ENCODE measurements around the gene LIN54. TPM values are rescaled to one million over a fixed set of nuclear protein-coding genes. Genes with fewer than 3 reads are reported as not detected.
A peak's percentile ranks its signal among the peaks of the same experiment; 100 is the strongest.

The LIN54 gene
- total and polyA plus RNA-seq, 9 of the 15 experiments (the other 6 are each of a cell fraction or from before 2014, with no cell fraction given) = 2.2 to 22.5 (median 15.8) TPM

GRCh38 chr4:82900411-82901182, 110.0 kb downstream of the LIN54 start, which contains the start of gene THAP9 (continued):
- TF ChIP-seq CUX1 (CRISPR knock-in tag; IDR thresholded peaks at IDR 0.05) = no peak
- TF ChIP-seq E2F4 (CRISPR knock-in tag; IDR thresholded peaks at IDR 0.05; ENCODE audit: low read depth) = peak; percentile 12
- TF ChIP-seq ILK (tag; IDR thresholded peaks at IDR 0.05; ENCODE audit: borderline replicate concordance, low read depth) = no peak
- peak; percentile 7 to 47; a peak in 2 of 4 replicates for TF ChIP-seq RCOR1 (IDR thresholded peaks at IDR 0.05; ENCODE audit: borderline replicate concordance in 1 of 2, low read depth in 2 of 2, low read length in 2 of 2)
- TF ChIP-seq TCFL5 (CRISPR knock-in tag; conservative IDR thresholded peaks at IDR 0.05) = no peak
- TF ChIP-seq ZNF224 (CRISPR knock-in tag; IDR thresholded peaks at IDR 0.05) = no peak
- no peak for TF ChIP-seq YBX1 (IDR thresholded peaks at IDR 0.05)
- TF ChIP-seq POLR2H (tag; IDR thresholded peaks at IDR 0.05; ENCODE audit: low read depth) = peak; percentile 93
- TF ChIP-seq IRF1 (CRISPR knock-in tag; IDR thresholded peaks at IDR 0.05; ENCODE audit: borderline replicate concordance) = no peak
- no peak for TF ChIP-seq ZNF75A (CRISPR knock-in tag; IDR thresholded peaks at IDR 0.05)
- TF ChIP-seq ETS2 (tag; IDR thresholded peaks at IDR 0.05; ENCODE audit: borderline replicate concordance, poor library complexity, severe bottlenecking) = no peak
- no peak for TF ChIP-seq GABPB2 (CRISPR knock-in tag; conservative IDR thresholded peaks at IDR 0.05)
- TF ChIP-seq SMARCC2 (IDR thresholded peaks at IDR 0.05; ENCODE audit: low read depth) = no peak; the same call in 1 of the 2 replicates
